ENCODE results near the gene RAB26.
"Not testable (repeated sequence)": the region's sequence is repeated elsewhere in the genome, so short reads cannot be mapped to it uniquely, and the experiment has no call there.

Gene RAB26

GRCh38 chr16:2199095-2199494 is 50.7 kb downstream of the RAB26 start:
- DNase-seq: no peak

GRCh38 chr16:2199621-2200139 is 51.3 kb downstream of the RAB26 start:
- no peak for DNase-seq

DNA sequence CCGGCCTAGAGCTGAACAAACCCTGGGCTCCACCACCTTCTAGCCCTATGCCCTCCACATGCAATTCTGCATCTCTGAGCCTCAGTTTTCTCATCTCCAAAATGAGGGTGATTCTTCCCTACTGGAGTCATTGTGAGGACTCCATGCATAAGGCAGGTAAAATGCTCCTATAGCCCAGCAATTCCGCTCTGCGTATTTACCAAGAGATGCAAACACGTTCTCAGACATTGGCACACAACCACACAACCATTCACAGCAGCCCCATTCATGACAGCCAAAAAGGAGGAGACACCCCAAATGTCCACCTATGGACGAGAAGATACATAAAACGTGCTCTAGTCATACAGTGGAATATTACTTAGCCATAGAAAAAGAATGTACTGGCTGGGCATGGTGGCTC is 51.9 kb downstream of the RAB26 start:
- no peak for DNase-seq

DNA sequence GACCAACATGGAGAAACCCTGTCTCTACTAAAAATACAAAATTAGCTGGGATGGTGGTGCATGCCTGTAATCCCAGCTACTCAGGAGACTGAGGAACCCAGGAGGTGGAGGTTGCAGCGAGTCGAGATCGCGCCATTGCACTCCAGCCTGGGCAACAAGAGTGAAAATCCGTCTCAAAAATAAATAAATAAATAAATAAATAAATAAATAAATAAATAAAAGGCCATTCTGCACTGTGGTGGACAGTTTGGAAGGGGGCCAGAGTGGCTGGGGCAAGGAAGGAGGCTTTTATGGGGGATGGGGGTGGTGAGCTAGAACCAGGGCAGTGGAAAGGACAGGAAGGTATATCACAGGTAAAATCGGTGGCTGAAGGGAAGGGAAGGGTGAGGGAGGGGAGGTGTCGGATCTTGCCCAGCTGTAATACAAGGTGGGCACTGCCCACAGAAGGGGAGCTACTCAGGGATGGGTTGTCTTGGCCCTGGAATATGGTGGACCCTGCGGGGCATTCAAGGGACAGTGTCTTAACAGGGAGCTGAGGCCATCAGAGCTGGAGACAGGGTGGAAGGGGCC is 54.8 kb downstream of the RAB26 start:
- DNase-seq: not testable (repeated sequence)
